Measurements from ENCODE around the gene NOS1AP.

The NOS1AP gene

DNA sequence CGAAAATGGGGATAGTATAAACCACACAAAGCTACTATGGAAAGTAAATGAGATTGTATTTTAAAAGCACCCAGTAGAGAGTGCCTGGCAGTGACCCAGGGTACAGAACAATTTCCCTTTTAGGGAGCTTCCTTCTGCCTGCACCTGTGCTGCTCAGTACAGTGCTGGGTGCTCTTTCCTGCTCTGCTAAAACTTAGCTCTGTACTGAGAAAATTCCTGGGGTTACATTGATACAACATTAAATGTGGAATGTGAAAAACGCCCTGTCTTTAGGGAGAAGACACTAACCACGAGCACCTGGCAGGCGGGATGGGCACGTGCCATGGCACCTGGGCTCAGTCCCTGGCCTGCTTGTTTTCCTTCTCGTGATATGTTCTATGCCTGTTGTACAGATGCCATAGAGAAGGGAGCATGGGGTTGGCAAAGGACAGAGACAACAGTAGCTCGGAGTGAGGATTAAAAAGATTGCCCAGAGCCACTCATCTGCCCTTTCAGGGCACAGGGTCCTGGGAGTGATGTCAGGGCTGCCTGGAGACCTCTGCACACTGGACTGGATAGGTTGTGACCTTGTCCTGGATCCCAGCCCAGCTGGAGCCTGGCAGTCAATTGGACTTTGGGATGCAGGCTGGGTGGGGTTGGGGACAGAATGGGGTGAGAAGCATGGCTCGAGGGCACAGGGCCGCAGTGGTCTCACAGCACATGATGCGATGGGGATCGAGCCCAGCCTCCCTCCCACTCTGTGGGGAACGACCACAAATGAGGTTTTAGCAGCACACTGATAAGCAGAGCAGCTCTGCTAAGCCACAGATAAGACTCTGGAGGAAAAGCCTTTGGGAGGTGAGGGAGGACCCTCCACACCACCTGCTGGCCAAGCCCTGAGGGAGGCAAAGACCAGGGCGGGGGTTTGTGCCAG is 302.9 kb downstream of the NOS1AP start:
- no peak for DNase-seq

DNA sequence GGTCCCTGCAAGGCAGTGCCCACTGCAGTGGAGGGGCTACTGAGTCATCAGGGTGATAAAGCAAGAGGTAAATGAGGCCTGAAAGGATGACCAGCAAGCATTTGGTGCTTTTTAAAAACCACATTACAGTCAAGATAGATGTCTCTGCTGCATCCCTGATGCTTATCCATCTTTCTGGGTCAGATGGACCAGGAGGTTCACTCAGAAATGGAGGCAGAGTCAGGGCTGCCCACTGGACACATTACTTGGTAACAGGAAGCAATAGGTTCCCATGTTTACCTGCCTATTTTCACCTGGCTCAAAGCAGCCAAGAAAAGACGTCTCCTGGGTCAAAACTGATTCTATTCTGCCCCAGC is 303.6 kb downstream of the NOS1AP start:
- no peak for DNase-seq

DNA sequence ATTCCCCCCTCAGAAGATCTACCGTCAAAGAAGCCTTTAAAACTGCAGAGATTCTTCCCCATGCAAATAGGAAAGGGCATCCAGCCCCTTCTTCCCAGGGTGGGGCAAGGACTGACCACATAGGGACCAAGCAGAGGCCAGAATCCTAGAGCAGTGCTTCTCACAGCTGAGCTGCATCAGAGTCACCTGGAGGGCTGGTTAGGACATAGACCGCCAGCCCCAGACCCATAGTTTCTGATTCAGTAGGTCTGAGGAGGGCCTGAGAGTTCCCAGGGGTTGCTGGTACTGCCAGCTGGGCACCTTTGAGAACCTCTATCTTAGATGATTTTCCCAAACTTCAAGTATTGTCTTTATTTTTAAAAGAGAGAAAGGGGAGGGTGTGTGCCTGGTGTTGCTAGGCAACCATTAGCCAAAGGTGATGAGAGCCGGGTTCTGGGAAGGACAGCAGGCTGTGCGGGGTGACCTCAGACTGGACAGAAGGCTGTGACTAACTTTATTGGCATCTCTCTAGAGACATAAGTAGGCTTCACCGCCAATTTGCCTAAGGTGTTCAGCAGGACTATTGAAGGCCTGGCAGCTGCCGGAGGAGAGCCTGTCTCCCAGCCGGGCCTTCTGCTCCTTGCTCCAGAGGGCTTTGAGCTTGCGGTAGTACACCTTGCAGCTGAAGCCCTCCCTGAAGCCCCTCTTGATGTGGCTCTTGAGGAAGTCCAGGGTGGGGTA is 304.2 kb downstream of the NOS1AP start:
- no peak for DNase-seq

DNA sequence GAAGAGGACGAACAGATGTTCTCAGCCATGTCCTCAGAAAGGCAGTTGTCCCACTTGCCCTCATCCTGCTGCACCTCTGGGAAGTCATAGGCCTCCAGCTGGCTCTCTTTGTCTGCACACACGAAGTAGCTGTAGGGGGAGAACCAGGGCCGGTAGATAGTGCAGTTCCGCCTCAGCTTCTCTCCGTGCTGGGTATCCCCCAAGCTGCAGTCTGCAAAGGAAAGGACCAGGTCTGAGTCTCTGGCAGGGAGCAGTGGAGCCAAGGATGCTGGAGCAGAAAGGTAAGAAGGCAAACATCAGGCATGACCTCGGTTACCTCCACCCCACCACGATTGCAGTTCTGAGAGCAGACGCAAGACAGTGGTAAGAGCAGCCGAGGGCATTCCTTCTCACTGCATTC is 304.9 kb downstream of the NOS1AP start:
- no peak for DNase-seq

DNA sequence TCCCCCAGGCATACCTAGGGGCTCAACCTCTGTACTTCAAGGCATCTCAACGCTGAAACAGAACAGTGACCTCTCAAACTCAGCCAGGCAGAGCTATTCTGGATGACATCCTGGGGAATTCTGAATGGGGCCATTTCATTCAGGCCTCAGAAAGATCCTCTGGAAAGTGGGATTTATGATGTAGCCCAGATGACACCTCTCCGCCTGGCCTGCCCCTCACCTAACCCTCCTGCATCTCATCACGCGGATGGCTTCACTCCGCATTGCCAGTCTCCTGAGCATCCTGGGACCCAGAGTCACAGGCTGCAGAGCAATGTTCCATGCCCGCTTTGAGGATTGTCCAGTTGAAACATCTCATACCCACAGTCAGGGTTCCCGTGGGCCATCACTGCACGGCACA is 306.0 kb downstream of the NOS1AP start:
- no peak for DNase-seq

DNA sequence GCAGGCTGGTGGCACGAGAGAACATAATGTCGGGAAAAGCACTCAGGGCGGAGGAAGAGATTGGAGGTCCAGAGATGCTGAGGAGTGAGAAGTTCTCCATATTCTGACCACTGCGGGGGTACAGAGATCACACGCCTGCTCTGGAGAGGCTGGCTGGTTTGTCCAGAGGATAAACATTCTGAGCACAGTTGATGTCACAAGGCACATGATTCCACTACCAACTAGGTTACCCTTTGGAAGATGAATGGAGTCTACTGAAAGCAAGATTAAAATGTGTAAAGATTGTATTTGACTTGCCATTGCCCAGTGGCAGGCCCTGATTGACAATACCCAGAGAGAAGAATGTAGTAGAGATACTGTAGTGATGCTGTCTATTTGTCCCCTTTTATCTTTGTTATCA is 307.2 kb downstream of the NOS1AP start, which contains the start of gene SPATA46:
SPATA46 (minus strand) TSS at position 164 of the 400 bp plus-strand sequence; CDS start at position 100, 64 bp downstream.
- DNase-seq = no peak

DNA sequence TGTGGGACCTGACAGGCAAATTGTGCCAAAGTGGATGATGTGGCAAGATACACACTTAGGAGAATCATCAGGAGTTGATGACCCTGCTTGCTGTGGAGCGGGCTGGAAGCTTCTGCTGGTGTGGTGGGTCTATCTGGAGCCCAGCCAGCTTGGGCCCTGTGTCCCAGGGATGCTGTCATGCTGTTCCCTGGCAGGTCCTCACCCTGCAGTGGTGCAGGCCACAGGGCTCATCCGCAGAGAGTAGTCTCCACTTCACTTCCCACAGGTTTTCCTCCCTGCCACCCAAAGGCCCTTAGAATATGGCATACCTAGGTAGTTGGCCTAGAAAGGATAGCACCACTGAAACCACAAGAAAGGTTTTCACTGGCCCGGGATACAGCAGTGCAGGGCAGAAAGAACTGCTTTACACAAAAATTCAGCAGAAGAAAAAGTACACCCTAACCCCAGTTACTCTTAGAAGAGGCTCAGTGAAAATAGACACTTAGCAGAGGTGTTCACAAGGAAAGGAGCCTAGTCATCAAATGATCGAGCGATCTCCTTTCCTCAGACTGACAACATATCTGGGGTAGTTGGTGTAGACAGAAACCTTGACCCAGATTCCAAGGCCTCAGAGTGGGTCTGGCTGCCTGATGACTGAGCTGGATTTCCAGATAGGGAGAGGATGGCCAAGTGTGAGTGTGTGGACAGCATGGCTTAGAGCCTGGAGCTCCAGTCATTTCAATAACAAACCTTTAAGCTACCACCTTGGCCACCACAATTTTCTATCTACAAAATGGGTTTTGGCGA is 310.8 kb downstream of the NOS1AP start:
- no peak for DNase-seq

DNA sequence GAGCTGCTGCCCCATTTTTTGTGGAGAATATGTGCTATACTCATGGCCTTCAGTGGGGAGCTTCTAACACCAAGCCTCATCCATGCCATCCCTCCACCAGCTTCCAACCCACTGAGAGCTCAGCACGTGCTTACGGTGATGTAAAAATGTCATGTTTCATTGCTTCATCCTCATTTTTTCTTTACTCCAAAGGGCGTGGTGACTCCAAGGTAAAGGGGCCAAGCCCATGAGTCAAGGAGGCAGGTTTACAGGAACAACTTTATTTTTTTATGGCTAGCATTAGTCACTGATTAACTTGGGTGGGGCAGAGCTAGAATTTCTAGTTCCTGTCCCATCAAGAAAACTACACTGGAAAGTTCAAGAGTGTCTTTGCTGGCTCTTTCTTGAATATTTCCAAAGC is 311.9 kb downstream of the NOS1AP start, which contains the start of gene C1orf226:
C1orf226 (plus strand) TSS at position 346 of the 400 bp plus-strand sequence. CDS start 174 bp downstream, outside the sequence.
- DNase-seq = no peak

DNA sequence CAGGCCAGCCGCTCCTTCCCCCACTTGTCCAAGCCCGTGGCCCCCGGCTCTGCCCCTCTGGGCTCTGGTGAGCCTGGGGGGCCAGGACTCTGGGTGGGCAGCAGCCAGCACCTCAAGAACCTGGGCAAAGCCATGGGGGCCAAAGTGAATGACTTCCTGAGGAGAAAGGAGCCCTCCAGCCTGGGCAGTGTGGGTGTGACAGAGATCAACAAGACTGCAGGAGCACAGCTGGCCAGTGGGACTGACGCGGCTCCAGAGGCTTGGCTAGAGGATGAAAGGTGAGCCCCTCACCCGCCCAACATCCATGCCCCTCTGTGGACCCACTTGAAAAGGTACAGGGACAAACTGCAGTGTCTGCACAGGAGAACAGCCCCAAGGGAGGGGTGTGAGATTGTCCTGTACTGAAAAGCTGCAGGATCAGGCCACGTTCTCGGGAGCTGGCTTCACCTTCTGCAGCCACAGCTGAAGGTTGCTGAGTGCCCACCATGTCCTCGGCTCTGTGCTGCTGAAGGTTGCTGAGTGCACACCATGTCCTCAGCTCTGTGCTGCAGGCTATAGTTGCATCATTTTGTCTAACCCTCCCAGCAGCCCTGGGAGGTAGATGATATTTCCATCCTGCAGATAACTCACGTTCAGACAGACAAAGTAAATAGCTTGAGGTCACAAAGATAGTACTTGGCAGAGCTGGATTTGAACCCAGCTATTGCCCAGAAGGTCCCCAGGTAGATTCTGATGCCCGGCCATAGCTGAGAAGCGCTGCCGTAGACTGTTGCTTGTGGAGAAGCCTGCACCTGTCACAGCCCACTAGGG is 312.7 kb downstream of the NOS1AP start:
- DNase-seq = no peak

DNA sequence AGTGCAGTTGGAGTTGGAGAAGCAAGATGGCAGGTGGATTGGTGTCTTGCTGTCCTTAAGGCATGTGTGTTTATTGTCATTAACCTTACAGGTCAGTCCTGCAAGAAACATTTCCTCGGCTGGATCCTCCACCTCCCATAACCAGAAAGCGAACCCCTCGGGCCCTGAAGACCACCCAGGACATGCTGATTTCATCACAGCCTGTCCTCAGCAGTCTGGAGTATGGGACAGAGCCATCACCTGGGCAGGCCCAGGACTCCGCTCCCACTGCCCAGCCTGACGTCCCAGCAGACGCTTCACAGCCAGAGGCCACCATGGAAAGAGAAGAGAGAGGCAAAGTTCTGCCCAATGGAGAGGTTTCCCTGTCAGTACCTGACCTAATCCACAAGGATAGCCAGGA is 313.6 kb downstream of the NOS1AP start:
- DNase-seq = no peak

DNA sequence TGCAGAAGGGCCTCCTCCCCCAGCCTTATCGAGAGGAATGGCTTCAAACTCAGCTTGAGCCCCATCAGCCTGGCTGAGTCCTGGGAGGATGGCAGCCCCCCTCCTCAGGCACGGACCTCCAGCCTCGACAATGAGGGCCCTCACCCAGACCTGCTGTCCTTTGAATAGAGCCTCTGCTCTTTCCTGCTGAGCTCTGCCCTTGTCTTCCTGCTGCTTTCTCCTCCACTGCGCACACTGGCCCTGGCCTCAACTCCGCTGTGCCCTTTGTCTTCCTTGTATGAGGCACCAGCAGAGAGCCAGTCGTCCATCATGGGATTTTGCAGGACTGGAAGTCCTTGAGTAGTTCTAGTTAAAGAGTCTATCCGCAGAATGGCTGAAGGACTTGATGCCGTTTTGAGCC is 314.0 kb downstream of the NOS1AP start:
- DNase-seq = no peak

DNA sequence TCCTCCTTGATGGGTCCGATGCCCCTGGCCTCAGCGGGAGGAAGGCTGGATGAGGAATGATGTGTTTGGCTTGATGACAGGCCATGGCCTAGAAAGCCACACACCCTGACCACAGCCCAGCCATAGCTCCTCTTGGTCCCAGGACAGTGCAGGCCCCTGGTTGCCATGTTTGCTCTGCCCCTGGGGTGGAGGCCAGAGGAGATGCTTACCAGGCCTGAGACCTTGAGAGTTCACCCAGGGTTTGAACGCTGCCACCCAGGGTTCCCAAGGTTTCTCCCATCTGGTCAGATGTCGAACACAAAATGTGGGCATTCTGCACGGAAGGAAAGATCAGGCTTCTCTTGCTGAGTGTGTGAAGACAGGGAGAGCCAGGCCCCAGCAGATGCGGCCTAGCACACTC is 314.6 kb downstream of the NOS1AP start:
- DNase-seq = no peak

DNA sequence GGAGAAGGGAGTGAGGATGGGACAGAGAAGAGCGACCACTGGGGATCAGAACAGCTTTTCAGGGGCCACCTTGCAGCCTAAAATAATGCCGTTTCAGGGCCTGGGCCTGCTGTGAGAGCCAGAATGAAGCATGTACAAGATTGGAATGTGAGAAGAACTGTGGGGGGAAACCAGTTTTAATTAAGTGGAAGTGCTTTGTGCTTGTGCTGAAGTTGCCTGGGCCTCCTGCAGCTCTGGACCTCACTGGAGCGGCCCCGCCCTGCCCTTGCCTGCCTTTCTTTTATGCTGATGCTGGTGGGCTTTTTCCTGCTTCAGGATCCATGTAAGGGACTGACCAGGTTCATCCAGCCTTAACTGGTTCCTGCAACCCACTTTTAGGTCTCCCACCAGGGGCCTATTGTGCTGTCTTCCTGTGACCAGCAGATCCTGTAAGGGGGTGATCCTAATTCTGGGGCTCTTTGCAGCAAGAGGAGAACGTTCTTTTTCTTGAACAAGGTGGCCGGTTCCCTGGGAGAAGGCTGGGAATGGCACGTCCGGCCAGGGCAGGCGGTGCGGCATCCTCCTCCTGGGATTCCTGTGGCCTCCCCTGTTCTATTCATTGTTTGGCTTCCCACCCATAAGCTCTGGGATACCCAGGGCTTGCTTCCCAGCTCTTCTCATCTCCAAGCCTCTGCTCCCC is 315.2 kb downstream of the NOS1AP start:
- DNase-seq = no peak

DNA sequence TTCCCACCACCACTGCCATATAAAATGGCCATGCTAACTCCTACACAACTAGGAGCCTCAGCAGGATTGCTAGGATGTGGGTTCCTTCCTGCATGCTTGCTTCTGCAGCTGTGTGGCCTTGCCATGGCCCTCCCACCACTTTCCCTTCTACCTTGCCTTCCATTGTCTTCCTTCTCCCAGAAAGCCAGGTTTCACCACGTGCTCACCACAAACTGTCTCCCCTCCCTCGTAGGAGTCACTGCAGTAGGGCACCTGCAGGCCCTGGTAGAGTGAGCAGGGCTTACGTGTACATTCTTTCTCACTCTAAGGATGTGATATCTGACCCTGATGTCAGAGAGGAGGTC is 315.8 kb downstream of the NOS1AP start:
- no peak for DNase-seq

DNA sequence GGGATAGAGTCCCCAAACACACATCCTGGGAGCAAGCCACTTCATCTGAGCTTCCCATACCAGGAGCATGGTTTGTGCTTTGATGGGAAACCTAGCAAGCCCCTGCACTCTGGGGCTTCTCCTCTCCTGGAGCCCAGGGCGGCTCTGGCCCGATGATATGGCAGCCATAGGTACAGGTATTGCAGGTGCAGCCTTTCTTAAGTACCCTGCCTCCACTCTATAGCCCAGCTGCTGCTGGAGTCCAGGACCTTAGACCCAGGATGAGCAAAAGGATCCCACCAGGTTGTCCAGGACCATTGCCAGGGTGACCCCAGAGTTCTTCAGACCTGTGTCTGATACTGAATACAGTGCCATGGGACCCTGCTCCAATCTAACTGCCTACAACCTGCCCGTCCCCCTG is 316.2 kb downstream of the NOS1AP start:
- DNase-seq = no peak

DNA sequence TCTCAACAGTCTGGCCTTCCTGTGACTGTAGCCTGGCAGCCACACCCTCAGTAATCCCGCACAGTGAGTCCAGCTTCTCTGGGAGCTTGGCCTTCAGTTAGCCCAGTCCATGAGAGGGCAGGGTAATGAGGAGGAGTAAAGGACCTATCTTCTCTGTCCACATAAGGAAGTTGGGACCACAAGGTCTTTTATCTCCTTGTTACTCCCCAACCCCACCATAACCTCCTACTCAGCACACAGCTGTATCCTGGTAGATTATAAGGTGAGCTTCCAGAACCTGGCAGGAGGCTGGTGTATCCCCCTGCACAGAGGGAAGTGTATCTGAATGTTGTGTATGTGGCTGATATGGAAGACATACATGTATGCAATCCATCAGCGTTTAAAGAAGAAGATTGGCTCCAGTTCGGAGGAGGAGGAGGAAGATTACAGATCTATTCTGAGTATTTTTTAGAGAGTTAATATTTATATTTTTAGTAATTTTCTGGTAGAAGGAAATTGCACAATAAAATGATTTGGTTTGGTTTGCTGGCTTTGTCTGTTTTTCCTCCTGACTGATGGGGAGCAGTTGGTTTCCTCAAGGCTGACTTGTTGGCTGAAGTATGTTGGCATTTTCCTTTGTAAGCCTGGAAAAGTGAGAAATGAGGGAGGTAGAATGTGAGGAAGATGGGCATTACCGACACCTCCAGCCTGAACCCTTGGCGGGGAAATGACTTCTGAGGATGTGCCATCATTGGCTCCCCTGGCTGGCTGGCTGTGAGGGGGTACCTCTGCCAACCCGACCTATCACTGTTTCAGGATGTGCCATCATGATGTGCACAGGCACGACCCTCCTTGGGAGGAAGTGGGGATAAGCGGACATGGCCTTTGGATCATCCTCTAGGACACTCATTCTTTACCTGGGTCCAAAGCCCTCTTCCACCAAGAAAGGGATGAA is 317.1 kb downstream of the NOS1AP start:
- no peak for DNase-seq

DNA sequence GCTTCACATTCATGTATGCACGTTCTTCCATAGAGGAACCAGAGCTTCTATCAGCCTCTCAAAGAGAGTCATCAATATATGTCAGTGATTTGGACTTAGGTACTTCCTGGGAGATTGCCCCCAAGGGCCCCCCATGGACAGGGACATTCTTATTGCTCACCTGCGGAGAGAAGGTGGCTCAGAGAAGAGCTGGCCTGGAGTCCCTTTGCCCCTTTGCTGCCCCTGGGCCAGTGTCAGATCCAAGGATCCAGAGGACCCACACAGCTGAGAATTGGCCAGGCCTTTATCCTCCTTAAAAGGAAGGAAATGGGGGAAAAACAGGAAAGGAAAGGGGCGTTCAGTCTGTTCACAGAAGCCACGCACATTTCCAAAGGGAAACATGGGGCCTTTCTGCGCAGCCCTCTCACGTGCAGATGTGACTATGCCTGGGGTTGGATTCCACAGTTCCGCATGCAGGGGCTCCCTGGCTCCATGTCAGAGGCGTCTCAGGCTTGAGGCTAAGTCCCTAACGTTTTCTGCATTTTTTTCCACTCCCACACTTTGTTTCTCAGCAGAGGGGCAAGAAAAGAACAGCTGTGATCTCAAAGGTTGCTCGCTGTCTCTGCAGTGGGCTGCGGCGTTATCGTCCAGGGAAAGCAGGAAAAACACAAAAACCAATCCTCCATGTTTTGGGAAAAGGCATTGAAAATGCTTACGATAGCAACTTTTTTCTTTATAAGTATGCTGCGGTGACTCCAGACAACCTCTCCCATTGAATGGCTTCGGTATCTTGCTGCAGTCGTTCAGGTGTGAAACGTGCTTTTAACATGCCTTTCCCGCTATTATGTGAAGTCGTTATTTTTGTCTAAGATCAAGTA is 318.0 kb downstream of the NOS1AP start:
- no peak for DNase-seq

DNA sequence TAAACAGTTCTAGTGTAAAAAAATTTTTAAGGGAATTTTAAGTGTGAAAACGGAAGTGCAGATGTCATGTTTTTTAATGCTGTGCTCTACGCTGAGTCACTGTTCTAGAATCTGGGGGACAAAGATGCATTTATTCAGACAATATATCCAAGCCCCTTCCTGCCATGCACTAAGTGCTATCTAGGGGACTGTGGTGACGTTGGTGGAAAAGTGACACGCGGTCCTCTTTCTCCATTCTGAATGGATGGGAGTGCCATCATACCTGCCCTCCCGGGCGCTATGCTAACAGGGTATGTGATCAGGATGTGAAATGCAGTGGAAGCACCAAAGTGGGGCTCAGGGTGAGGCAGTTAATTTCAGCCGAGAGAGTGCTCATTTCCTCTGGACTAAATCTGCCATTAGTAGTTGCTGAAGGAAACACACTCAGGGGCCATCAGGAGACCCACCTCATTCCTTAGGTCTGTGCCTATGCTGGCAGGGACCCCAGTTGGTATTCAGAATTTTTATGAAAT is 318.6 kb downstream of the NOS1AP start:
- DNase-seq = no peak

DNA sequence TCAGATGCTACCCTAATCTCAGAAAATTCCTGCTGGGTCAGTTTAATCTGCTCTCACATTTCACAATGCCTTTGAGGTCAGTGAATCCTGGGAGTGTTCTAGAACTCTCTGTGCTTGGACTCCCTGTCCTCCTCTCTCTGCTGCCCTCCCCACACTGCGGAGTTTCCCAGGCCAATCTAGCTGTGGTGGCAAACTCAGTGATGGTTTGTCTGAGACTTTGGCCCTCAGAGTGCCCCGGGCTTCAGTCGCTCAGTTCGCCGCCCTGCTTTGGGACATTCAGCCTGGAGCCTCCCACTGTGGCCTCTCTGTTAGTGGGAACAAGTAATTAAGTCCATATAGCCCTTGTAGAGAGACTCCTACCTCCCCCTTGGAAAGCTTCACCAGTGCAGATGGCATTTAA is 319.1 kb downstream of the NOS1AP start:
- no peak for DNase-seq

Measured in stimulated activated CD4-positive, alpha-beta T cell treated with anti-CD3 and anti-CD28 coated beads, Interleukin-2, amount 100 ng/mL, for 24 hours (primary cell).